Measurements from ENCODE around the gene ATXN2. TPM values are rescaled to one million over a fixed set of nuclear protein-coding genes. Genes with fewer than 3 reads are reported as not detected.

The ATXN2 gene
- total RNA-seq, 2 donors from 2014 or later, result 37.1 to 55.4 TPM

DNA sequence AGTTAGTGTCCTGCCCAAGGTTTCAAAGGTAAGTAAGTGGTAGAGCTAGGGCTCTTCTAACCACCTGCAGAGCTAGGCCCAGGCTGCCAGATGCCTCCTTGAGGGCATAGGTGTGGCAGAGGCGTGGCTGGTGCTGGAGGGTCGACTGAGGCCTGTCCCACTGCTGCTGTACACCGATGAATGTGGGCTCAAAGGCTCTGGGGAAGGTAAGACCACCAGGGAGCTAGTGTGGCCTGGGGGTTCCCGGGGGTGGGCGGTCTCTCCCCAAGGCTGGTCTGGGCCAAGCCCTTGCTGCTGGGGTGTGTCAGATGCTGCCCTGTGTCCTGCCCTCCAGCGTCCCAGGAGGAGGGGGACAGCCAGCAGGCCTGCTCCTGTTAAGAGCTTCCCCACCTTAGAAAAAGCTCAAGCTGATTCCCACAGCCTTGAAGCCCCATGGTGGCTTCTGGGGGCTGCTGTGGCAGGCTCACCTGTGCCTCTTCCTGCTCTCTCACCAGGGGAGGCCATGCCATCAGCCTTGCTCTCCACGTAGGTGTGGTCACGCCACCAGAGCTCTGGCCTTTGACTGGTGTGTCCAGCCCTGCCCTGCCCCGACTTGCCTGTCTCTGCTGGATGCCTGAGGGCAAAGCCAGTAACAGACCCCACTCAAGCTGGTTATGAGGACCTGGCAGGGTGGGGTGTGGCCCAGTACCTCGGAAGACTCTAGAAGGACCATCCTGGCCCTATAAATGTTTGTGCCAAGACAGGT, 156.6 kb downstream of the ATXN2 start:
- peak overlapping the region; percentile 72 to 82 (median 81) for H3K27ac ChIP-seq
- H3K4me3 ChIP-seq, result no peak overlapping the region
- H3K9me3 ChIP-seq, result no peaks in the 10 kb centered on the region
- no peaks in the 10 kb centered on the region for H3K27me3 ChIP-seq
- WGBS, 2 donors, result 75 to 80% methylated on average over 4 to 10 of the region's 10 CpGs
- TF ChIP-seq CTCF (IDR thresholded peaks at IDR 0.05) (no peak), POLR2A (IDR thresholded peaks at IDR 0.05) (no peak)
- DNase-seq, result peak in 1 of 4 donors; percentile 6
- intact Hi-C loops (cut with DNase I), result no loop called here
- ATAC-seq, result no peak
- H3K4me1 ChIP-seq, result peaks cover 62% of the 10 kb centered on the region
- H3K36me3 ChIP-seq (replicated peaks in 1 of 2; ENCODE audit: insufficient read depth in 1 of 2, low read depth in 2 of 2), result no peaks in the 10 kb centered on the region

DNA sequence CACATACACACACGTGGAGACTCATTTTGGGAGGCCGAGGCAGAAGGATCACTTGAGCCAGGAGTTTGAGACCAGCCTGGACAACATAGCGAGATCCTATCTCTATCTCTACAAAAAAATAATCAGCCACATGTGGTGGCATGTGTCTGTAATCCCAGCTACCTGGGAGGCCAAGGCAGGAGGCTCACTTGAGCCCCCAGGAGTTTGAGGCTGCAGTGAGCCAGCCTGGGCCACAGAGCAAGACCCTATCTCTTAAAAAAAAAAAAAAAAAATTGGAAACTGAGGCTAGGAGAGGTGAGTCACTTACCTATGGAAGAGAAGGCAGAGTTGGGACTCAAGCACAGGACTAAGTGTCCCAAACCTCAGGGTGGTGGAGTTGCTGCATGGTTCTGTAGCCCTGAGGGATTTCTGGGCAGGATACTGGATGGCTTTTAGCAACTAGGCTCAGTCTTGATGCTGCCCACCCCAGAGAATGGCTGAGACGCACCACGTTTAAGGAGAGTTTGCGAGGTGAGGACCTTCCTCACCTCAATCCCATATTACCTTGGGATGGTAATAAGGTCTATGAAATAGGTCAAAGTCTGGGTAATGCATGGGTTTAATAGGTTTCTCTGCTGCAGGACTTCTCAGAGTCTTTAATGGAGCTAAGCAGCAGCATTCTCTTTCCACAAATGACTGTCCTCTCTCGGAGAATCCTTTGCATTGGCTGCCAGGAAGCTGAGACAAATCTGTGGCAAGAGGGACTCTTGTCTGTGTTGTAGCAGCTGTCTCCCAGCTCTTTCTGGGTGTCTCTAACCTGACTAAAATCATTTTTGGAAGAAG, 157.8 kb downstream of the ATXN2 start:
- intact Hi-C loops (cut with DNase I), result no loop called here
- Histone ChIP-seq H3K36me3 (replicated peaks in 1 of 2; ENCODE audit: insufficient read depth in 1 of 2, low read depth in 2 of 2) (no peaks in the 10 kb centered on the region), H3K4me3 (no peak overlapping the region), H3K27ac (peak overlapping the region in 1 of 4 donors; percentile 82), H3K4me1 (peaks cover 52% of the 10 kb centered on the region), H3K9me3 (no peaks in the 10 kb centered on the region), H3K27me3 (no peaks in the 10 kb centered on the region)
- ATAC-seq (no peak), DNase-seq (no peak)
- WGBS, 2 donors, result 86 to 89% methylated on average over 7 of the region's 7 CpGs
- no peak for TF ChIP-seq POLR2A (IDR thresholded peaks at IDR 0.05)

GRCh38 chr12:111440631-111441030, 158.5 kb downstream of the ATXN2 start:
- ATAC-seq, result no peak
- intact Hi-C loops (cut with DNase I), result no loop called here
- DNase-seq, result no peak
- Histone ChIP-seq H3K4me1 (peaks cover 51% of the 10 kb centered on the region), H3K4me3 (no peak overlapping the region), H3K27ac (no peak overlapping the region), H3K36me3 (replicated peaks in 1 of 2; ENCODE audit: insufficient read depth in 1 of 2, low read depth in 2 of 2) (no peaks in the 10 kb centered on the region), H3K27me3 (no peaks in the 10 kb centered on the region), H3K9me3 (no peaks in the 10 kb centered on the region)
- WGBS, 2 donors, result 85 to 87% methylated on average over 3 of the region's 3 CpGs
- TF ChIP-seq POLR2A (IDR thresholded peaks at IDR 0.05) (no peak), CTCF (IDR thresholded peaks at IDR 0.05) (no peak)

DNA sequence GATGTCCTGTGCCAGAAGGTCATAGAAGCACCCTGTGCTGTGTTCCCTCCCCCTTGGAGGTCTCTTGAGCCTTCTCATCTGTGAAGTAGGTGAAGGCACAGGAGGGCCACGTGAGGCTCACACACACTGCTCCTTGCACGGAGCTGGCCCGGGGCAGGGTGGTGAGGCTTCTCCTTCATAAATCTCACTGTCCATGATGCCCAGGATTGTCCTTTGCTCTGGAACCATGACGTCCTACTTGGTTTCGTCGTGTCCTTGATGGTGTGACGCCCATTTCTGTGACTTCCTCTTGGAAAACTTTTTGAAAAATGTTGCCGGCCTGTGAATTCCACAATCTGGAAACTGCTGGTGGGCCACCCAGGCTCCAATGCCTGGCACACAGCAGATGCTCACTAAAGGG, 159.0 kb downstream of the ATXN2 start:
- no peak for DNase-seq
- intact Hi-C loops (cut with DNase I), result no loop called here
- no peaks in the 10 kb centered on the region for H3K36me3 ChIP-seq (replicated peaks in 1 of 2; ENCODE audit: insufficient read depth in 1 of 2, low read depth in 2 of 2)
- no peak overlapping the region for H3K27ac ChIP-seq
- H3K4me1 ChIP-seq, result peaks cover 51% of the 10 kb centered on the region
- no peak overlapping the region for H3K4me3 ChIP-seq
- TF ChIP-seq POLR2A (IDR thresholded peaks at IDR 0.05) (no peak), CTCF (IDR thresholded peaks at IDR 0.05) (no peak)
- ATAC-seq, result no peak
- WGBS, 2 donors, result 67 to 75% methylated on average over 6 to 8 of the region's 8 CpGs
- H3K9me3 ChIP-seq, result no peaks in the 10 kb centered on the region
- no peaks in the 10 kb centered on the region for H3K27me3 ChIP-seq

- TF ChIP-seq POLR2A (IDR thresholded peaks at IDR 0.05) (no peak), CTCF (IDR thresholded peaks at IDR 0.05) (no peak)
- Histone ChIP-seq H3K36me3 (replicated peaks in 1 of 2; ENCODE audit: insufficient read depth in 1 of 2, low read depth in 2 of 2) (no peaks in the 10 kb centered on the region), H3K4me3 (no peak overlapping the region), H3K27me3 (no peaks in the 10 kb centered on the region), H3K27ac (no peak overlapping the region), H3K4me1 (peaks cover 51% of the 10 kb centered on the region), H3K9me3 (no peaks in the 10 kb centered on the region)
- ATAC-seq, result no peak
- no peak for DNase-seq
- 84 to 85% methylated on average over 5 of the region's 5 CpGs for WGBS, 2 donors
- intact Hi-C loops (cut with DNase I), result no loop called here
Observed at GRCh38 chr12:111439657-111440151, 159.4 kb downstream of the ATXN2 start.

Data from body of pancreas (tissue), 4 donors.